Epithelial cell of esophagus (primary cell): ENCODE data around the gene DLGAP3.

ENCODE experiments used
- DNase-seq: peaks from one replicate; pipeline ENCODE4 v3.0.0; 2010; ENCODE audit warnings: low read depth
- H3K4me3 ChIP-seq: 2 replicates; pipeline ENCODE4 v1.5.1; 2011; ENCODE audit warnings: mild to moderate bottlenecking, low read length, control low read depth
- CTCF ChIP-seq: IDR thresholded peaks from 2 replicates; pipeline ENCODE4 v1.5.1; 2011; ENCODE audit warnings: low read depth, mild to moderate bottlenecking, low read length, control low read depth, inconsistent platforms; ENCODE audit not compliant: insufficient read depth; ENCODE audit errors: missing control alignments

DLGAP3 gene

GRCh38 chr1:34911465-34911864, 18.0 kb downstream of the DLGAP3 start:
- H3K4me3 ChIP-seq: no peak overlapping the region
- DNase-seq: no peak
- TF ChIP-seq CTCF: no peak

GRCh38 chr1:34910425-34910824, 19.0 kb downstream of the DLGAP3 start:
- TF ChIP-seq CTCF: no peak
- no peak for DNase-seq
- H3K4me3 ChIP-seq: no peak overlapping the region

- H3K4me3 ChIP-seq: no peak overlapping the region
- TF ChIP-seq CTCF: no peak
- no peak for DNase-seq
Observed at GRCh38 chr1:34908369-34908768, 21.1 kb downstream of the DLGAP3 start.

- no peak for TF ChIP-seq CTCF
- peak; percentile 15 for DNase-seq
- H3K4me3 ChIP-seq: no peak overlapping the region
Observed at GRCh38 chr1:34907487-34908090, 21.9 kb downstream of the DLGAP3 start.

- no peak for TF ChIP-seq CTCF
- DNase-seq: no peak
Observed at GRCh38 chr1:34906756-34907155, 22.7 kb downstream of the DLGAP3 start.

GRCh38 chr1:34906222-34906621, 23.2 kb downstream of the DLGAP3 start:
- H3K4me3 ChIP-seq: no peak overlapping the region
- no peak for DNase-seq
- no peak for TF ChIP-seq CTCF

More at GRCh38 chr1:34906756-34907155, 22.7 kb downstream of the DLGAP3 start:
- no peak overlapping the region for H3K4me3 ChIP-seq

GRCh38 chr1:34905098-34905459, 24.4 kb downstream of the DLGAP3 start:
- TF ChIP-seq CTCF: no peak
- DNase-seq: no peak
- H3K4me3 ChIP-seq: no peak overlapping the region
